HepG2 (cell line): ENCODE data around the gene PIP5K1C. TPM values are rescaled to one million over a fixed set of nuclear protein-coding genes. Genes with fewer than 3 reads are reported as not detected.

Experiments used
- ARID2 ChIP-seq: sonication (generic); formaldehyde crosslinking; IDR thresholded peaks from 2 replicates; pipeline ENCODE4 v1.8.1; 2022; ENCODE audit warnings: mild to moderate bottlenecking, missing genetic modification reagents, borderline replicate concordance
- ATM ChIP-seq: fragments of 450-650 bp; IDR thresholded peaks from 2 replicates; pipeline ENCODE4 v1.7.1; 2017; ENCODE audit warnings: mild to moderate bottlenecking, borderline replicate concordance
- CBX2 ChIP-seq, 2 experiments: fragments of 200-600 bp in 1 of 2; sonication (generic); formaldehyde crosslinking in 1 of 2; IDR thresholded peaks; 2 replicates each; pipeline versions ENCODE4 v1.7.0 to v1.8.1; 2018 to 2022; ENCODE audit warnings: low read depth in 2 of 2, low read length in 1 of 2, mild to moderate bottlenecking in 1 of 2, missing genetic modification reagents in 1 of 2
- MAZ ChIP-seq, 2 experiments: sonication (generic) in 1 of 2; formaldehyde crosslinking in 1 of 2; IDR thresholded peaks; 2 replicates each; pipeline versions ENCODE4 v1.5.0 to v1.6.1; 2012 to 2020; ENCODE audit warnings: low read depth in 2 of 2, mild to moderate bottlenecking in 2 of 2, borderline replicate concordance in 1 of 2, improper control_type of control experiment in 1 of 2, low read length in 1 of 2, missing genetic modification reagents in 1 of 2, moderate library complexity in 1 of 2
- NR2F2 ChIP-seq: IDR thresholded peaks from 2 replicates; pipeline ENCODE4 v1.6.1; 2012; ENCODE audit warnings: low read depth, inconsistent platforms, borderline replicate concordance
- POLR2G ChIP-seq: fragments of 200-400 bp; formaldehyde crosslinking; IDR thresholded peaks from 2 replicates; pipeline ENCODE4 v1.6.1; 2018; ENCODE audit warnings: mild to moderate bottlenecking, low read depth, low read length, moderate library complexity
- ZNF557 ChIP-seq: sonication (generic); formaldehyde crosslinking; IDR thresholded peaks from 2 replicates; pipeline ENCODE4 v1.4.0; 2020; ENCODE audit warnings: missing genetic modification reagents
- ZNF564 ChIP-seq: sonication (generic); formaldehyde crosslinking; IDR thresholded peaks from 2 replicates; pipeline ENCODE4 v1.8.1; 2023; ENCODE audit warnings: mild to moderate bottlenecking, missing genetic modification reagents
- ZNF644 ChIP-seq: IDR thresholded peaks from 2 replicates; pipeline ENCODE4 v1.6.1; 2016; ENCODE audit warnings: low read depth
- polyA plus RNA-seq, 8 experiments: library from polyadenylated mRNA; depleted of rRNA in 3 of 8; stranded (reverse) in 7 of 8; unstranded in 1 of 8; fragments of >200 nt; fragmentation: Illumina TruSeq in 4 of 8; extraction: Trizol in 4 of 8; gene quantifications; 2 replicates each; pipeline versions ENCODE4 v1.2.1 to v1.2.3, GENCODE V29; 2011 to 2016; ENCODE audit warnings: low read depth in 4 of 8, missing spikeins in 1 of 8, mixed read lengths in 1 of 8; ENCODE audit not compliant: insufficient read depth in 1 of 8
- total RNA-seq, 5 experiments: library from RNA; depleted of rRNA; stranded (reverse); fragments of >200 nt; fragmentation: Illumina TruSeq; extraction: Trizol; gene quantifications; 2 replicates each; pipeline ENCODE4 v1.2.3, GENCODE V29; 2016; ENCODE audit warnings: low read depth in 1 of 5
- TF ChIP-seq, protein P1 (sequence below): sonication (generic); formaldehyde crosslinking; IDR thresholded peaks from 2 replicates; pipeline ENCODE4 v1.4.0; 2020; ENCODE audit warnings: missing genetic modification reagents
- TF ChIP-seq, protein P2 (sequence below): sonication (generic); formaldehyde crosslinking; IDR thresholded peaks from 2 replicates; pipeline ENCODE4 v1.9.0; 2021; ENCODE audit warnings: missing genetic modification reagents, borderline replicate concordance

The PIP5K1C gene
- total and polyA plus RNA-seq, 2 of the 13 experiments (the other 11 are each of a cell fraction or from before 2014, with no cell fraction given), result 3.6 to 4.3 TPM

DNA sequence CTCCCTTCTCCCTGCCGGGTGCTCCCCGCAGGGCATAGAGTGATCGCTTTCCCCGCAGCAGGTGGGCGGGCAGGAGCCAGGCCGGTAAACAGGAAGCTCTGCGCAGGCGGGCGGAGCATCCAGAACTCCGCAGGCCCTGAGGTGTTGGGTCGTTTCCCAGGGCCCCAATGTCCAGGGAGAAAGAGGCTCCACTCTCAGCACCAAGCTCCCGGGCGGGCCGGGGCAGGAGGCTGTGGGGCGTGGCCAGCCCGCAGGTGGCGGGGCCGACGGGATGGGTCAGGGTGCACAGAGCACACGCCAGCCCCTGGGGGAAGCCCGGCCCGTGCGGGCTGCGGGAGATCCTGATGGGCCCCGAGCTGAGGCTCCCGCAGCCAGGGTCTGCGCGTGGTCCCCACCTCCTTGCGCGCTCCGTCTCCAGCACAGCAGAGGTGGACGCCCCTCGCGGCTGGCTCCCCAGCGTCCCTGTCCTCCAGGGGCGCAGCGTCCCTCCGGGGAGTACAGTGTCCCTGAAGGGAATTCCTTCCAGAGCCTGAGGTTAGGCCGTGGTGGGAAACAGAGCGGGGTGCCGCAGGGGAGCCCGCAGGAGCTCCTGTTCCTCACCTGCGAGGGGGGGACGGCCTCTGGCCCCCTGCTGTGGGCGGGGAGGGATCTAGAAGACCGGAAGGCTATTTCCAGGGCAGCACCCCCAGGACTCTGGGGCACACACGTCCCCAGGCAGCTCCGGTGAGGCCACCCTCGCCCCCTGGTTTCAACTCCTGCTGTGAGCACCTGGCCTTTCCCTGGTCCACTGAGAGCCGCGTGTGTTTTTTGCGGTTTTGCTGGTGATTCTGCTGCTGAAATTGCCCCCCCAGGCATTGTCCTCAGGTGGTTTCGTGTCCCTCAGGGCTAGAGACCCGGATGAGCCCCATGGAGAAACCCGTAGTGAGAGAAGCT is 12.2 kb downstream of the PIP5K1C start (continued):
- TF ChIP-seq, protein P1, sequence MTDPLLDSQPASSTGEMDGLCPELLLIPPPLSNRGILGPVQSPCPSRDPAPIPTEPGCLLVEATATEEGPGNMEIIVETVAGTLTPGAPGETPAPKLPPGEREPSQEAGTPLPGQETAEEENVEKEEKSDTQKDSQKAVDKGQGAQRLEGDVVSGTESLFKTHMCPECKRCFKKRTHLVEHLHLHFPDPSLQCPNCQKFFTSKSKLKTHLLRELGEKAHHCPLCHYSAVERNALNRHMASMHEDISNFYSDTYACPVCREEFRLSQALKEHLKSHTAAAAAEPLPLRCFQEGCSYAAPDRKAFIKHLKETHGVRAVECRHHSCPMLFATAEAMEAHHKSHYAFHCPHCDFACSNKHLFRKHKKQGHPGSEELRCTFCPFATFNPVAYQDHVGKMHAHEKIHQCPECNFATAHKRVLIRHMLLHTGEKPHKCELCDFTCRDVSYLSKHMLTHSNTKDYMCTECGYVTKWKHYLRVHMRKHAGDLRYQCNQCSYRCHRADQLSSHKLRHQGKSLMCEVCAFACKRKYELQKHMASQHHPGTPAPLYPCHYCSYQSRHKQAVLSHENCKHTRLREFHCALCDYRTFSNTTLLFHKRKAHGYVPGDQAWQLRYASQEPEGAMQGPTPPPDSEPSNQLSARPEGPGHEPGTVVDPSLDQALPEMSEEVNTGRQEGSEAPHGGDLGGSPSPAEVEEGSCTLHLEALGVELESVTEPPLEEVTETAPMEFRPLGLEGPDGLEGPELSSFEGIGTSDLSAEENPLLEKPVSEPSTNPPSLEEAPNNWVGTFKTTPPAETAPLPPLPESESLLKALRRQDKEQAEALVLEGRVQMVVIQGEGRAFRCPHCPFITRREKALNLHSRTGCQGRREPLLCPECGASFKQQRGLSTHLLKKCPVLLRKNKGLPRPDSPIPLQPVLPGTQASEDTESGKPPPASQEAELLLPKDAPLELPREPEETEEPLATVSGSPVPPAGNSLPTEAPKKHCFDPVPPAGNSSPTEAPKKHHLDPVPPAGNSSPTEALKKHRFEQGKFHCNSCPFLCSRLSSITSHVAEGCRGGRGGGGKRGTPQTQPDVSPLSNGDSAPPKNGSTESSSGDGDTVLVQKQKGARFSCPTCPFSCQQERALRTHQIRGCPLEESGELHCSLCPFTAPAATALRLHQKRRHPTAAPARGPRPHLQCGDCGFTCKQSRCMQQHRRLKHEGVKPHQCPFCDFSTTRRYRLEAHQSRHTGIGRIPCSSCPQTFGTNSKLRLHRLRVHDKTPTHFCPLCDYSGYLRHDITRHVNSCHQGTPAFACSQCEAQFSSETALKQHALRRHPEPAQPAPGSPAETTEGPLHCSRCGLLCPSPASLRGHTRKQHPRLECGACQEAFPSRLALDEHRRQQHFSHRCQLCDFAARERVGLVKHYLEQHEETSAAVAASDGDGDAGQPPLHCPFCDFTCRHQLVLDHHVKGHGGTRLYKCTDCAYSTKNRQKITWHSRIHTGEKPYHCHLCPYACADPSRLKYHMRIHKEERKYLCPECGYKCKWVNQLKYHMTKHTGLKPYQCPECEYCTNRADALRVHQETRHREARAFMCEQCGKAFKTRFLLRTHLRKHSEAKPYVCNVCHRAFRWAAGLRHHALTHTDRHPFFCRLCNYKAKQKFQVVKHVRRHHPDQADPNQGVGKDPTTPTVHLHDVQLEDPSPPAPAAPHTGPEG (CRISPR knock-in tag), result no peak
- peak; percentile 48; the same call in 1 of the 2 replicates for TF ChIP-seq POLR2G
- no peak for TF ChIP-seq NR2F2
- no peak for TF ChIP-seq CBX2 (IDR thresholded peaks at IDR 0.05; ENCODE audit: low read depth, low read length)
- TF ChIP-seq CBX2 (CRISPR knock-in tag; IDR thresholded peaks at IDR 0.05; ENCODE audit: low read depth), result no peak
- TF ChIP-seq, protein P2, sequence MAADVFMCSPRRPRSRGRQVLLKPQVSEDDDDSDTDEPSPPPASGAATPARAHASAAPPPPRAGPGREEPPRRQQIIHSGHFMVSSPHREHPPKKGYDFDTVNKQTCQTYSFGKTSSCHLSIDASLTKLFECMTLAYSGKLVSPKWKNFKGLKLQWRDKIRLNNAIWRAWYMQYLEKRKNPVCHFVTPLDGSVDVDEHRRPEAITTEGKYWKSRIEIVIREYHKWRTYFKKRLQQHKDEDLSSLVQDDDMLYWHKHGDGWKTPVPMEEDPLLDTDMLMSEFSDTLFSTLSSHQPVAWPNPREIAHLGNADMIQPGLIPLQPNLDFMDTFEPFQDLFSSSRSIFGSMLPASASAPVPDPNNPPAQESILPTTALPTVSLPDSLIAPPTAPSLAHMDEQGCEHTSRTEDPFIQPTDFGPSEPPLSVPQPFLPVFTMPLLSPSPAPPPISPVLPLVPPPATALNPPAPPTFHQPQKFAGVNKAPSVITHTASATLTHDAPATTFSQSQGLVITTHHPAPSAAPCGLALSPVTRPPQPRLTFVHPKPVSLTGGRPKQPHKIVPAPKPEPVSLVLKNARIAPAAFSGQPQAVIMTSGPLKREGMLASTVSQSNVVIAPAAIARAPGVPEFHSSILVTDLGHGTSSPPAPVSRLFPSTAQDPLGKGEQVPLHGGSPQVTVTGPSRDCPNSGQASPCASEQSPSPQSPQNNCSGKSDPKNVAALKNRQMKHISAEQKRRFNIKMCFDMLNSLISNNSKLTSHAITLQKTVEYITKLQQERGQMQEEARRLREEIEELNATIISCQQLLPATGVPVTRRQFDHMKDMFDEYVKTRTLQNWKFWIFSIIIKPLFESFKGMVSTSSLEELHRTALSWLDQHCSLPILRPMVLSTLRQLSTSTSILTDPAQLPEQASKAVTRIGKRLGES (CRISPR knock-in tag), result no peak
- no peak for TF ChIP-seq ZNF557
- 0 out of 2 replicates have a peak, but pooled peaks have one; percentile 36 for TF ChIP-seq ZNF564 (CRISPR knock-in tag)
- TF ChIP-seq MAZ (IDR thresholded peaks at IDR 0.05; ENCODE audit: borderline replicate concordance, low read depth, low read length), result no peak
- no peak for TF ChIP-seq MAZ (CRISPR knock-in tag; IDR thresholded peaks at IDR 0.05; ENCODE audit: low read depth)
- no peak for TF ChIP-seq ZNF644 (CRISPR knock-in tag)
- no peak for TF ChIP-seq ARID2
- TF ChIP-seq ATM, result no peak
- TF ChIP-seq, all 625 proteins: peak for 50
